LNCaP clone FGC (cell line): Measurements from ENCODE around the gene ZBTB20.
A peak's percentile ranks its signal among the peaks of the same experiment; 100 is the strongest.

ENCODE experiments used
- DNase-seq: peaks from one replicate; pipeline ENCODE4 v3.0.0-alpha.2; 2011; ENCODE audit warnings: low read depth
- H3K4me3 ChIP-seq: 2 replicates; pipeline ENCODE4 v1.5.1; 2011; ENCODE audit warnings: mild to moderate bottlenecking, low read depth, low read length, control low read depth
- CTCF ChIP-seq: IDR thresholded peaks from 2 replicates; pipeline ENCODE4 v1.5.1; 2012; ENCODE audit warnings: mild to moderate bottlenecking; ENCODE audit not compliant: control insufficient read depth, insufficient read depth; ENCODE audit errors: extremely low read depth

The ZBTB20 gene

DNA sequence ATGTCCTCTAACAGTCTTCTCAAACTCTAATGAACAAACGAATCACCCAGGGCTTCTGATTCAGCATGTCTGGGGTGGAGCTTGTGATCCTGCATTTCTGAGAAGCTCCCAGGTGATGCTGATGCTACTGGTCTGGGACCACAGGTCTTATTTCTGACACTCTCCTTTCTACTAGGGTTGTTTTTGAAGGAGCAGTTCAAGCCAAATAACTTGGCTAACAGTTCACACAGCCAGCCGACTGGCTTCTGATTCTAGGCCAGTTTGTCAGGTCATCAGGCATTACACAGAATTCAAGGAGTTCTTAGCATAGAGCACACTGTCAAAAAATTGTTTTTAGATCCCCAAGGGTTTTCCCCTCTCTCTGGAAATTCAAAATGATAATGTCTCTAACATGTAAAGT lies 752.5 kb downstream of the ZBTB20 start:
- no peak overlapping the region for H3K4me3 ChIP-seq
- DNase-seq: no peak
- TF ChIP-seq CTCF: no peak

- TF ChIP-seq CTCF: no peak
- no peak for DNase-seq
- no peak overlapping the region for H3K4me3 ChIP-seq
Observed at GRCh38 chr3:114393367-114394072, 753.6 kb downstream of the ZBTB20 start.

- H3K4me3 ChIP-seq: no peak overlapping the region
- no peak for TF ChIP-seq CTCF
- DNase-seq: no peak
Observed at GRCh38 chr3:114392831-114393230, 754.3 kb downstream of the ZBTB20 start.

GRCh38 chr3:114389156-114389555 lies 757.9 kb downstream of the ZBTB20 start:
- no peak for TF ChIP-seq CTCF
- no peak for DNase-seq

DNA sequence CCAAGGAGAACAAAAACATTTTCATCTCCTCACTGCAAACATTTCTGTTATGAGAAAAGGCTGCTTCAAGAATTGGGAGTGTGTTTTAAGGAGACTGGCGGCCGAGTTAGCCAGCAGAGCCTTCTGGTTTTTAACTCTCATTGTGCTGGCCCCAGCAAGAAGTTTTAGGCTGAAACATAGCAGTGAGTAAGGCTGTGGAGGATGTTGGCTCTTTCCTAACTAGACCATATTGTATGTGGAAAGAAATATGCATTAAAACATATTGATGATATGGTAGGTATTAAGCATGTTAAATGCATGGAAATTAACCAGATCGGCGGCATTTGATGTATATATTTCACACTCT lies 762.6 kb downstream of the ZBTB20 start:
- no peak for TF ChIP-seq CTCF
- no peak for DNase-seq
- no peak overlapping the region for H3K4me3 ChIP-seq

More at GRCh38 chr3:114389156-114389555, 757.9 kb downstream of the ZBTB20 start:
- no peak overlapping the region for H3K4me3 ChIP-seq

DNA sequence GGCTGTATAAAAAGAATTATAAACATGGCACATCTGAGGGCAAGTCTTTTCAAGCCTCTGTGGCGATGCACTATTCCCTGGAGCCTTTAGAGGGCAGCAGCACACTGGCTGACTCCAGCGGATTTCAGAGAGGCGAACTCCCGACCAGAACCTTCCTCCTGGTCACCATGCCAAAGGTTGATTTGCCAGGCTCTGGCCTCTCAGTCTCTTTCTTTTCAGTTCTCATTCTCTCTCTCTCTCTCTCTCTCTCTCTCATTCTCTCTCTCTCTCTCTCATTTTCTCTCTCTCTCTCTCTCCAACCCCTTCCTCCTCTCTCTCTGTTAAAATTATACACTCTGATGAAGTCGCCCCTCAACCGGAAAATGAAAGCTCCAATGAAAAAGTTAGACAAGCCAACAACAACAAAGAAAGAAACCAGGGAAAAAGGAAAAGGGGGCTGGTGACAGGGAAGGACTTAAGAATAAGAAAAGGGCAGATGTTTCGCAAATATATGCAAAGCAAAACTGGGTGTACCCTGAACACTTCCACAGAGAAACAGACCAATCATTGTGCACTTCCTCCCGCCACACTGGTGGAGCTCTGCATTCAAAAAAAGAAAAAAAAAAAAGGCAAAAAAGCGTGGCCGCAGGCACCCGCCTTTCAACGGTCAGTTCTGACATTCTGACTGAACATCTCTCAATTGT lies 763.1 kb downstream of the ZBTB20 start:
- peak; percentile 92 for TF ChIP-seq CTCF
- H3K4me3 ChIP-seq: no peak overlapping the region
- peak; percentile 50 for DNase-seq
